Vein endothelial cell (primary cell): ENCODE measurements around the gene TEX264. TPM values are rescaled to one million over a fixed set of nuclear protein-coding genes. Genes with fewer than 3 reads are reported as not detected.
A peak's percentile ranks its signal among the peaks of the same experiment; 100 is the strongest.

Experiments used
- small RNA-seq: library from RNA; depleted of rRNA; stranded (forward); fragments of <200 nt; gene quantifications from one replicate; pipeline ENCODE3, GENCODE V24; 2012
- total RNA-seq: library from RNA; depleted of rRNA; stranded (reverse); fragments of >200 nt; gene quantifications from 2 replicates; pipeline ENCODE4 v1.2.3, GENCODE V29; 2012

TEX264 gene, protein sequence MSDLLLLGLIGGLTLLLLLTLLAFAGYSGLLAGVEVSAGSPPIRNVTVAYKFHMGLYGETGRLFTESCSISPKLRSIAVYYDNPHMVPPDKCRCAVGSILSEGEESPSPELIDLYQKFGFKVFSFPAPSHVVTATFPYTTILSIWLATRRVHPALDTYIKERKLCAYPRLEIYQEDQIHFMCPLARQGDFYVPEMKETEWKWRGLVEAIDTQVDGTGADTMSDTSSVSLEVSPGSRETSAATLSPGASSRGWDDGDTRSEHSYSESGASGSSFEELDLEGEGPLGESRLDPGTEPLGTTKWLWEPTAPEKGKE
- total RNA-seq = 33.3 and 45.4 TPM in 2 replicates

DNA sequence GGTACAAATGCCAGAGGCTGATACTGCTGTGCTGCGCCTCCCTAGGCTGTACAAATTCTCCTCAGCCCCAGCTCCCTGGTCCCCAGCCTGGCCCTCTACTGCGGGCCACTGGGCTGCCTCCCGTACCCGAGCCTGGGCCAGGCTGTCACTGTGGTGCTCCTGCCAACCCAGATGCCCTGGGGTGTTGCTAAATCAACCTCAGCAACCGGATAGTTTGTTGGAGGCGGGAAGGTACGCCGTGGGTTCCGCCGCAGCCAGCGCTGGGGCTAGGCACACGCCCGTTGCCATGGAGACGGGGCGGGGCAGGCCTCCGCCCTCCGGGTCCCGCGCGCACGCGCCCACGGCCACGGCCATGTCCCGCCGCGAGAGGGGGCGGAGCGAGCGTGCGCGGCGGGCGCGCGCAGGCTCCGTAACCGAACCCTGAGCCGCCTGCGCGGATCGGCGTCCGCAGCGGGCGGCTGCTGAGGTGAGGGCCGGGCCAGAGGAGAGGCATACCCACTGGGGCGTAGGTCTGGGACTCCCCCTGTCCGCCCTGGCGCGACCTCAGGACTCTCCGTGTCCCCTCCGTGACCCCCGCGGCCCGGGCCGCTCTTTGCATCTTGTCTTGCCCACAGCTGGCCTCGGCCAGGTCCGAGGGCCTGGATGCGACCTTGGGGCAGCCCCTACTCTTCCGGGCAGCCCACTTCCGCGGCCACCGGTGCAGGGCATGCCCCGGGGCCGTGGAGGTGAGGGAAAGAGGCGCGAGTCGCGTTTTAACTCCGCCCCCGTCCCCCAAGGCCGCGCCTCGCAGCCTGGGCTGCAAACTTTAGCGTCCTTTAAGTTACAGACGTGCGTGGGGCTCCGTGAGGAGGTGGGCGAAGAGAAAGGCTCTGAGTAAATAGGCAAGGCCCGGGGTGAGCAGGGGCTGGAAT is at the start of gene TEX264:
TSS of gene TEX264 (plus strand) at position 430 of the 911 bp plus-strand sequence. CDS start 3,053 bp downstream, outside the sequence.

DNA sequence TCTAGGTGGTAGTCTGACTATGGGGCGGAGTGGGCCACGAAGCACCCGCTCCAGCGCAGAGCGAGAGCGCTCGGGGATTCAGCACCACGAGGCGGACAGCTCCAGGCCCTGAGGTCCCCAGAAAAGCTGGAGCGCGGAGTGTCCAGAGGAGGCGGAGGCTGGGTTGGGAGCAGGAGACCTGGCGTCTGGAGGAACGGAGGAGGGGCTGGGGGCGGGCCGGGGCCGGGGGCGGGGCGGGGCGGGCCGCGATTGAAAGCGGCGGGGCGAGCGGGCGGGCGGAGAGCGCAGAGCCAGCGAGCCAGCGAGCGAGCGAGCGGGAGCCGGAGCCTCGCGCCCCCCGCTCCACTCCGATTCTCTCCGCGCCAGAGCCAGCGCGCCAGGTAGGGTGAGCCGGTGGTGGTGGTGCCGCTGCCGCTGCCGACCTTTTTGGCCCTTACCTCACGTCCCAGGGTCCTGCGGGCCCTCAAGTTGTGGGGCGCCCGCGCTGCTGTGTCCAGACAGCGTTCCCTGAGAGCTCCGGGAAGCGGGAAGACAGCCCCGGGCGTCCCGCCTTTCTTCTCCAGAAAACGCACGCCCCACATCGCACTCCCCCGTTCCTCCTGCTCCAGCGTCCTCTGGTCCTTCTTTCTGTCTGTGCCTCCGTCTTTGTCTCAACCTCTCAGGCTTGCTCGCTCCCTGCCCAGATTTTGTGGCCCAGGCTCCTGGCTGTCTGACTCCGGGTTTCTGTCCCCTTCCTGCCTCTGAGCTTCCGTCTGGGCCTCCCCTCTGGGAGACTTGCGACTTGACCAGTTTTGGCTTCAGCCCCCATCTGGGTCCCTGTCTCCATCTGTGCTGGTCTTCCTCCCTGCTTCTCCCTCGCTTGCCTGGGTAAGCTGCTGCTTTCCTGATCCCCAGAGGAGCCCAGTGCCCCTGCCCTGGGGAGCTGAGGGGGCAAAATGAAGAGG is 36.0 kb downstream of the TEX264 start, which contains the start of gene GRM2:
TSS of gene GRM2 (plus strand) at position 281 of the 944 bp plus-strand sequence. CDS start 1,916 bp downstream, outside the sequence.

Small RNA genes within 50 kb of the gene (small RNA-seq; reads per million reads assigned to genes)
- 12.2 reads per million, percentile 96 among the genes with 10 or more reads in this experiment for gene RNA5SP132

Other genes starting within 250 kb of the TEX264 start
- 17.0 and 19.5 TPM in 2 replicates for gene DCAF1, start 171.2 kb upstream of the TEX264 start, total RNA-seq
- 37.5 and 39.8 TPM in 2 replicates for gene RAD54L2, start 132.5 kb upstream of the TEX264 start, total RNA-seq
- gene GRM2, start 35.8 kb downstream of the TEX264 start, total RNA-seq = 0.10 TPM in 1 of 2 replicates, not detected in the other
- gene IQCF6, start 108.0 kb downstream of the TEX264 start, total RNA-seq = not detected in 2 replicates
- gene IQCF2, start 190.4 kb downstream of the TEX264 start, total RNA-seq = not detected in 2 replicates
- not detected in 2 replicates for gene IQCF5, start 204.3 kb downstream of the TEX264 start, total RNA-seq
- not detected in 2 replicates for gene IQCF1, start 232.1 kb downstream of the TEX264 start, total RNA-seq